Measurements from ENCODE around the gene AGAP1.

DNA sequence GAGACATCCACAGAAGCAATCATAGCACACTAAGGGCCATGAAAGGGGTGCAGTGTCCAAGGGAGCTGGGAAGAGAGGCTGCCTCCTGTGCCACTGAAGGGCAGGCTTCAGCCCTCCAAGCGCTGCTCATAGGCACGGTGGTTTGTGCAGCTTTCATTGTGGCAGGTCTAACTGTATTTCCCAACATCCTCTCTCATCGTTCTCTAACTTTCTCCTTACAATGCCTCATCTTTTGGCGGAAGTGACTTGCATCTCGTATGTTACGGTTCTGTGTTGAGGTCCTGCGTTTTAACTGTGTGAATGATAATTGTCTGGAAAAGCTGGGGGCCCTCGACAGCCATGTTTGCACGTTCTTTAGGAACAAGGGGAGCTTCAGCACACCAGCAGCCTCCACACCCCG is 460.4 kb downstream of the AGAP1 start:
- TF ChIP-seq CTCF (IDR thresholded peaks at IDR 0.05) (no peak), EP300 (IDR thresholded peaks at IDR 0.05) (no peak)
